HCT116 (cell line): ENCODE measurements around the gene CIITA. TPM values are rescaled to one million over a fixed set of nuclear protein-coding genes. Genes with fewer than 3 reads are reported as not detected.

Experiments used
- ATAC-seq: fragments of 200-7000 bp; cut with Tn5 transposase; 2 replicates; pipeline ENCODE4 v1.9.1; 2020; ENCODE audit warnings: mild to moderate bottlenecking, moderate library complexity
- BruUV-seq: library from RNA; stranded (reverse); fragments of 400-500 nt; replicated peaks from 2 replicates; lab custom pipeline; 2021; lab: Mats Ljungman, UMichigan
- CTCF ChIA-PET: fragments of 300-600 bp; sonication (Branson Sonifier 250); formaldehyde crosslinking; loops from one replicate; lab custom pipeline; 2021; ENCODE audit warnings: antibody characterized with exemption; lab: Charles Lee
- POLR2A ChIA-PET: fragments of 300-600, 350-600 bp; sonication (Branson Sonifier 250); formaldehyde crosslinking; loops from one replicate; lab custom pipeline; 2021; ENCODE audit warnings: antibody characterized with exemption; lab: Charles Lee
- RAD21 ChIA-PET, 2 experiments: fragments of 300-600 bp; sonication (Branson Sonifier 250); formaldehyde crosslinking; loops; one replicate each; lab custom pipeline; 2023; ENCODE audit warnings: low total read pairs in 2 of 2; ENCODE audit not compliant: uncharacterized antibody in 2 of 2, unreplicated experiment in 2 of 2, low non-redundant PET in 1 of 2; lab: Charles Lee
- DNase-seq: peaks from one replicate; pipeline ENCODE4 v3.0.0-alpha.2; 2010; ENCODE audit warnings: low read depth, low spot score
- H2AFZ ChIP-seq: fragments of 200-600 bp; shearing (Covaris generic), sonication (generic); 2 replicates; pipeline ENCODE4 v1.6.1; 2017; ENCODE audit warnings: low read depth, mixed run types, mixed read lengths, antibody characterized with exemption, low read length; ENCODE audit not compliant: poor library complexity, severe bottlenecking
- H3K27ac ChIP-seq: 2 replicates; pipeline ENCODE4 v1.5.1; 2012; ENCODE audit warnings: low read depth, low read length
- H3K27me3 ChIP-seq: fragments of 200-600 bp; sonication (generic); 2 replicates; pipeline ENCODE4 v1.6.1; 2016; ENCODE audit warnings: mixed run types, low read length, mixed read lengths; ENCODE audit not compliant: insufficient read depth
- H3K36me3 ChIP-seq, 2 experiments: fragments of 200-500 bp in 1 of 2; fragments of 200-600 bp in 1 of 2; sonication (Bioruptor generic) in 1 of 2; sonication (generic) in 1 of 2; 2 replicates each; pipeline versions ENCODE4 v1.5.1 to v1.6.1; 2014 to 2016; ENCODE audit warnings: low read length in 2 of 2, inconsistent platforms in 1 of 2, mixed read lengths in 1 of 2, mixed run types in 1 of 2; ENCODE audit not compliant: insufficient read depth in 2 of 2, control insufficient read depth in 1 of 2
- H3K4me1 ChIP-seq, 2 experiments: fragments of 200-600 bp in 1 of 2; sonication (generic) in 1 of 2; 2 replicates each; pipeline versions ENCODE4 v1.5.1 to v1.6.1; 2012 to 2017; ENCODE audit warnings: low read length in 2 of 2, inconsistent platforms in 1 of 2, mild to moderate bottlenecking in 1 of 2, mixed read lengths in 1 of 2, mixed run types in 1 of 2, moderate library complexity in 1 of 2; ENCODE audit not compliant: insufficient read depth in 2 of 2, control insufficient read depth in 1 of 2
- H3K4me2 ChIP-seq: fragments of 200-600 bp; sonication (generic); 2 replicates; pipeline ENCODE4 v1.6.1; 2017; ENCODE audit warnings: mixed run types, low read length, mixed read lengths
- H3K4me3 ChIP-seq, 2 experiments: fragments of 200-600 bp in 1 of 2; sonication (generic) in 1 of 2; replicated peaks in 1 of 2; 2 replicates each; pipeline ENCODE4 v1.5.1; 2011 to 2016; ENCODE audit warnings: low read length in 2 of 2, control low read depth in 1 of 2, low read depth in 1 of 2, mild to moderate bottlenecking in 1 of 2, mixed read lengths in 1 of 2, mixed run types in 1 of 2
- H3K79me2 ChIP-seq: fragments of 200-600 bp; sonication (generic); 2 replicates; pipeline ENCODE4 v1.6.1; 2017; ENCODE audit warnings: mild to moderate bottlenecking, mixed run types, low read length, moderate library complexity, mixed read lengths; ENCODE audit not compliant: insufficient read depth
- H3K9ac ChIP-seq: fragments of 200-600 bp; sonication (generic); 2 replicates; pipeline ENCODE4 v1.6.1; 2016; ENCODE audit warnings: low read length, mixed read lengths
- H3K9me2 ChIP-seq: fragments of 200-600 bp; sonication (generic), shearing (Covaris generic); 2 replicates; pipeline ENCODE4 v1.6.1; 2017; ENCODE audit warnings: mixed run types, mild to moderate bottlenecking, moderate library complexity; ENCODE audit not compliant: insufficient read depth
- H3K9me3 ChIP-seq, 2 experiments: fragments of 200-500 bp in 1 of 2; fragments of 200-600 bp in 1 of 2; sonication (Bioruptor generic) in 1 of 2; sonication (generic) in 1 of 2; 2 replicates each; pipeline ENCODE4 v1.6.1; 2014 to 2017; ENCODE audit warnings: low read length in 2 of 2, mixed read lengths in 2 of 2, inconsistent platforms in 1 of 2, low read depth in 1 of 2, mild to moderate bottlenecking in 1 of 2, mixed run types in 1 of 2, moderate library complexity in 1 of 2; ENCODE audit not compliant: control insufficient read depth in 1 of 2, insufficient read depth in 1 of 2
- H4K20me1 ChIP-seq: fragments of 200-600 bp; sonication (generic), shearing (Covaris generic); 2 replicates; pipeline ENCODE4 v1.6.1; 2017; ENCODE audit warnings: mixed run types, mild to moderate bottlenecking, moderate library complexity; ENCODE audit not compliant: insufficient read depth
- CBX3 ChIP-seq: IDR thresholded peaks from 2 replicates; pipeline ENCODE4 v1.6.1; 2012; ENCODE audit warnings: low read depth
- CTCF ChIP-seq, 3 experiments: fragments of 200-600 bp in 1 of 3; sonication (generic) in 1 of 3; IDR thresholded peaks in 2 of 3; conservative IDR thresholded peaks in 1 of 3; 2 replicates each; pipeline ENCODE4 v1.5.1; 2012 to 2017; ENCODE audit warnings: low read depth in 2 of 3, low read length in 2 of 3, antibody characterized with exemption in 1 of 3, borderline replicate concordance in 1 of 3, control low read depth in 1 of 3, mild to moderate bottlenecking in 1 of 3, mixed read lengths in 1 of 3, mixed run types in 1 of 3, moderate library complexity in 1 of 3; ENCODE audit not compliant: insufficient read depth in 1 of 3
- EGR1 ChIP-seq: IDR thresholded peaks from 2 replicates; pipeline ENCODE4 v1.6.1; 2012; ENCODE audit warnings: low read depth
- EZH2 ChIP-seq: fragments of 200-600 bp; sonication (generic); IDR thresholded peaks from 2 replicates; pipeline ENCODE4 v1.6.1; 2017; ENCODE audit warnings: antibody characterized with exemption, mixed run types
- JUND ChIP-seq: IDR thresholded peaks from 2 replicates; pipeline ENCODE4 v1.6.1; 2012
- POLR2AphosphoS5 ChIP-seq: IDR thresholded peaks from 2 replicates; pipeline ENCODE4 v1.6.1; 2011; ENCODE audit warnings: mild to moderate bottlenecking, low read depth, low read length, moderate library complexity
- RAD21 ChIP-seq: IDR thresholded peaks from 2 replicates; pipeline ENCODE4 v1.6.1; 2012; ENCODE audit warnings: low read depth, mild to moderate bottlenecking
- SIN3A ChIP-seq: IDR thresholded peaks from 2 replicates; pipeline ENCODE4 v1.6.1; 2012; ENCODE audit warnings: low read depth
- SRF ChIP-seq: IDR thresholded peaks from 2 replicates; pipeline ENCODE4 v1.6.1; 2012; ENCODE audit warnings: low read depth
- YY1 ChIP-seq: IDR thresholded peaks from 2 replicates; pipeline ENCODE4 v1.6.1; 2011; ENCODE audit warnings: low read length, low read depth, moderate library complexity, mild to moderate bottlenecking; ENCODE audit not compliant: insufficient replicate concordance; ENCODE audit errors: extremely low read depth
- ZFX ChIP-seq: fragments of 450-650 bp; IDR thresholded peaks from 2 replicates; pipeline ENCODE4 v1.6.1; 2017
- ZNF274 ChIP-seq: fragments of 200-500 bp; sonication (Bioruptor generic); IDR thresholded peaks from 2 replicates; pipeline ENCODE4 v1.6.1; 2014; ENCODE audit warnings: mild to moderate bottlenecking, low read depth, low read length, inconsistent platforms
- intact Hi-C: fragments of 100-400 bp; cut with micrococcal nuclease; formaldehyde crosslinking; loops from 2 replicates; pipeline ENCODE4 v1.10.0; 2022
- total RNA-seq: library from RNA; stranded (reverse); gene quantifications from one replicate; pipeline ENCODE4 v1.2.1, GENCODE V29; 2021; ENCODE audit not compliant: unreplicated experiment
- TF ChIP-seq, protein P1 (sequence below): IDR thresholded peaks from 2 replicates; pipeline ENCODE4 v1.6.1; 2012; ENCODE audit warnings: low read depth
- TF ChIP-seq, protein P2 (sequence below): IDR thresholded peaks from 2 replicates; pipeline ENCODE4 v1.6.1; 2011; ENCODE audit warnings: mild to moderate bottlenecking, low read length, moderate library complexity; ENCODE audit not compliant: insufficient replicate concordance; ENCODE audit errors: extremely low read depth

Gene CIITA
- total RNA-seq, 1 experiment from 2014 or later = 0.25 TPM

DNA sequence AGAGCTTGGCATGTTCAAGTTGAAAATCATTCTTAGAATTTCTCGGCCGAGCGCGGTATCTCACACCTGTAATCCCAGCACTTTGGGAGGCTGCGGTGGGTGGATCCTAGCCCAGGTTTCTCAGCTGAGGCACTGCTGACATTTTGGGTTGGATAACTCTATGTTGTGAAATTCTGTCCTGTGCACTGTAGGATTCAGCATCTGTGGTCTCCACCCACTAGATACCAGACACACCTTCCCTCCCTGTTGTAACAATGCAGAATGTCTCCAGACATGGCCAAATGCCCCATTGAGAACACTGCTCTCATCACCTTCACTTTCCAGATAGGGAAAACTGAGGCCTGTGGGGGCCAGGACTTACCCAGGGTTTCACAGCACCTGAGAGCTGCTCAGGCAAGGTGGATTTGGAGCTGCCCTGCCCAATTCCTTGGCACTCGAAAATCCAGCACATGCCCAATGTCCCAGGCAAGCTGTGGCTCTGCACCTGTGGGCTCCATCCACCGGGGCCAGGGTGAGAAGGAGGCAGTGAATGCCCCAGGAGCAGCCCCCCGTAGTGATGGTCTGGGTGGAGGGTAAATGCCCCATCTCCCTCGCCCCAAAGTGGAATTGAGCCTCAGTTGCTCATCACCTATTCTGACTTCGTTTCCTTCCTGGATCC lies 38.3 kb upstream of the CIITA start (continued):
- TF ChIP-seq, protein P1, sequence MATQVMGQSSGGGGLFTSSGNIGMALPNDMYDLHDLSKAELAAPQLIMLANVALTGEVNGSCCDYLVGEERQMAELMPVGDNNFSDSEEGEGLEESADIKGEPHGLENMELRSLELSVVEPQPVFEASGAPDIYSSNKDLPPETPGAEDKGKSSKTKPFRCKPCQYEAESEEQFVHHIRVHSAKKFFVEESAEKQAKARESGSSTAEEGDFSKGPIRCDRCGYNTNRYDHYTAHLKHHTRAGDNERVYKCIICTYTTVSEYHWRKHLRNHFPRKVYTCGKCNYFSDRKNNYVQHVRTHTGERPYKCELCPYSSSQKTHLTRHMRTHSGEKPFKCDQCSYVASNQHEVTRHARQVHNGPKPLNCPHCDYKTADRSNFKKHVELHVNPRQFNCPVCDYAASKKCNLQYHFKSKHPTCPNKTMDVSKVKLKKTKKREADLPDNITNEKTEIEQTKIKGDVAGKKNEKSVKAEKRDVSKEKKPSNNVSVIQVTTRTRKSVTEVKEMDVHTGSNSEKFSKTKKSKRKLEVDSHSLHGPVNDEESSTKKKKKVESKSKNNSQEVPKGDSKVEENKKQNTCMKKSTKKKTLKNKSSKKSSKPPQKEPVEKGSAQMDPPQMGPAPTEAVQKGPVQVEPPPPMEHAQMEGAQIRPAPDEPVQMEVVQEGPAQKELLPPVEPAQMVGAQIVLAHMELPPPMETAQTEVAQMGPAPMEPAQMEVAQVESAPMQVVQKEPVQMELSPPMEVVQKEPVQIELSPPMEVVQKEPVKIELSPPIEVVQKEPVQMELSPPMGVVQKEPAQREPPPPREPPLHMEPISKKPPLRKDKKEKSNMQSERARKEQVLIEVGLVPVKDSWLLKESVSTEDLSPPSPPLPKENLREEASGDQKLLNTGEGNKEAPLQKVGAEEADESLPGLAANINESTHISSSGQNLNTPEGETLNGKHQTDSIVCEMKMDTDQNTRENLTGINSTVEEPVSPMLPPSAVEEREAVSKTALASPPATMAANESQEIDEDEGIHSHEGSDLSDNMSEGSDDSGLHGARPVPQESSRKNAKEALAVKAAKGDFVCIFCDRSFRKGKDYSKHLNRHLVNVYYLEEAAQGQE = no peak
- TF ChIP-seq RAD21 (no peak), CBX3 (no peak), ZNF274 (no peak), EZH2 (no peak)

- no peak for ATAC-seq
- H3K9me2 ChIP-seq = no peaks in the 10 kb centered on the region
- H4K20me1 ChIP-seq = no peaks in the 10 kb centered on the region
- peaks cover 15% of the 10 kb centered on the region; the same call in 1 of the 2 replicates for H3K27me3 ChIP-seq
- no peak overlapping the region for H3K9ac ChIP-seq
- no peak for DNase-seq
- no peaks in the 10 kb centered on the region for H3K9me3 ChIP-seq
- TF ChIP-seq YY1 = no peak
- TF ChIP-seq SIN3A = no peak
- TF ChIP-seq, protein P2, sequence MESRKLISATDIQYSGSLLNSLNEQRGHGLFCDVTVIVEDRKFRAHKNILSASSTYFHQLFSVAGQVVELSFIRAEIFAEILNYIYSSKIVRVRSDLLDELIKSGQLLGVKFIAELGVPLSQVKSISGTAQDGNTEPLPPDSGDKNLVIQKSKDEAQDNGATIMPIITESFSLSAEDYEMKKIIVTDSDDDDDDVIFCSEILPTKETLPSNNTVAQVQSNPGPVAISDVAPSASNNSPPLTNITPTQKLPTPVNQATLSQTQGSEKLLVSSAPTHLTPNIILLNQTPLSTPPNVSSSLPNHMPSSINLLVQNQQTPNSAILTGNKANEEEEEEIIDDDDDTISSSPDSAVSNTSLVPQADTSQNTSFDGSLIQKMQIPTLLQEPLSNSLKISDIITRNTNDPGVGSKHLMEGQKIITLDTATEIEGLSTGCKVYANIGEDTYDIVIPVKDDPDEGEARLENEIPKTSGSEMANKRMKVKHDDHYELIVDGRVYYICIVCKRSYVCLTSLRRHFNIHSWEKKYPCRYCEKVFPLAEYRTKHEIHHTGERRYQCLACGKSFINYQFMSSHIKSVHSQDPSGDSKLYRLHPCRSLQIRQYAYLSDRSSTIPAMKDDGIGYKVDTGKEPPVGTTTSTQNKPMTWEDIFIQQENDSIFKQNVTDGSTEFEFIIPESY = no peak
- TF ChIP-seq CBX3 = no peak
- no peak for TF ChIP-seq CTCF (IDR thresholded peaks at IDR 0.05 in 2 of 3, conservative IDR thresholded peaks at IDR 0.05 in 1 of 3; ENCODE audit: borderline replicate concordance in 1 of 3, insufficient read depth in 1 of 3, low read depth in 2 of 3, low read length in 2 of 3)
- no peak for TF ChIP-seq JUND
- TF ChIP-seq ZFX = no peak
- TF ChIP-seq POLR2AphosphoS5 = no peak
- no peak for TF ChIP-seq SRF
- TF ChIP-seq EGR1 = no peak
- TF ChIP-seq, all 23 proteins: peak for 0
- Histone ChIP-seq H3K4me3 (no peak overlapping the region), H3K4me1 (no peaks in the 10 kb centered on the region), H3K4me2 (no peak overlapping the region), H3K79me2 (no peaks in the 10 kb centered on the region), H2AFZ (no peak overlapping the region), H3K27ac (no peak overlapping the region), H3K36me3 (no peaks in the 10 kb centered on the region)
- ChIA-PET CTCF (no interaction called here), POLR2A (no interaction called here), RAD21 (no interaction called here)
- BruUV-seq = no TSS peak
- intact Hi-C loops = no loop called here
Observed at GRCh38 chr16:10839279-10839666, 37.7 kb upstream of the CIITA start.
